Neural cell (in vitro differentiated cells): ENCODE results near the gene CDCA3.

Experiments used
- EP300 ChIP-seq: fragments of 450-650 bp; conservative IDR thresholded peaks from 2 replicates; pipeline ENCODE4 v1.6.1; 2014; ENCODE audit warnings: antibody characterized with exemption, mild to moderate bottlenecking, moderate library complexity; ENCODE audit not compliant: poor library complexity, severe bottlenecking
- POLR2AphosphoS5 ChIP-seq: IDR thresholded peaks from 2 replicates; pipeline ENCODE4 v1.6.1; 2012
- TF ChIP-seq, protein P1 (sequence below): fragments of 450-650 bp; IDR thresholded peaks from 2 replicates; pipeline ENCODE4 v1.5.1; 2014; ENCODE audit warnings: antibody characterized with exemption, mild to moderate bottlenecking, moderate library complexity; ENCODE audit not compliant: poor library complexity, severe bottlenecking
- TF ChIP-seq, protein P2 (sequence below): IDR thresholded peaks from 2 replicates; pipeline ENCODE4 v1.6.1; 2012; ENCODE audit warnings: borderline replicate concordance

DNA sequence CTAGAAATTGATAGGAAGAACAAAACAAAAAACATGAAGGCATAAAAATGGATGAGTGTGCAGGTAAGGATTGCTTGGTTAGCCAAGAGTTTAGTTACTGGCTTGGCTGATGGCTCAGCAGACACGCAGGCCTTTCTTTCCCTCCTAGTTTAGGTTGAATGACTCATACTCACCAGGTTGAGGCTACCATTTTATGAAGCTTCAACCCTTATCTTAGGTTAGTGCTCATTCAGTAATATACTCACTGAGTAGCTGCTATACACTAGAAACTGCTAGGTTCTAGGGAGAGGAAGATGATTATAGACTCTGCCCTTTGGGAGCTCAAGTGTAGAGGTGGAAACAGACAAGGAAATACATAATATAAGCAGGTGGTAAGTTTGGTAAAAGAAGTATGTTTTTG, 16.8 kb downstream of the CDCA3 start:
- TF ChIP-seq, protein P1, sequence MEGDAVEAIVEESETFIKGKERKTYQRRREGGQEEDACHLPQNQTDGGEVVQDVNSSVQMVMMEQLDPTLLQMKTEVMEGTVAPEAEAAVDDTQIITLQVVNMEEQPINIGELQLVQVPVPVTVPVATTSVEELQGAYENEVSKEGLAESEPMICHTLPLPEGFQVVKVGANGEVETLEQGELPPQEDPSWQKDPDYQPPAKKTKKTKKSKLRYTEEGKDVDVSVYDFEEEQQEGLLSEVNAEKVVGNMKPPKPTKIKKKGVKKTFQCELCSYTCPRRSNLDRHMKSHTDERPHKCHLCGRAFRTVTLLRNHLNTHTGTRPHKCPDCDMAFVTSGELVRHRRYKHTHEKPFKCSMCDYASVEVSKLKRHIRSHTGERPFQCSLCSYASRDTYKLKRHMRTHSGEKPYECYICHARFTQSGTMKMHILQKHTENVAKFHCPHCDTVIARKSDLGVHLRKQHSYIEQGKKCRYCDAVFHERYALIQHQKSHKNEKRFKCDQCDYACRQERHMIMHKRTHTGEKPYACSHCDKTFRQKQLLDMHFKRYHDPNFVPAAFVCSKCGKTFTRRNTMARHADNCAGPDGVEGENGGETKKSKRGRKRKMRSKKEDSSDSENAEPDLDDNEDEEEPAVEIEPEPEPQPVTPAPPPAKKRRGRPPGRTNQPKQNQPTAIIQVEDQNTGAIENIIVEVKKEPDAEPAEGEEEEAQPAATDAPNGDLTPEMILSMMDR = no peak
- TF ChIP-seq, protein P2, sequence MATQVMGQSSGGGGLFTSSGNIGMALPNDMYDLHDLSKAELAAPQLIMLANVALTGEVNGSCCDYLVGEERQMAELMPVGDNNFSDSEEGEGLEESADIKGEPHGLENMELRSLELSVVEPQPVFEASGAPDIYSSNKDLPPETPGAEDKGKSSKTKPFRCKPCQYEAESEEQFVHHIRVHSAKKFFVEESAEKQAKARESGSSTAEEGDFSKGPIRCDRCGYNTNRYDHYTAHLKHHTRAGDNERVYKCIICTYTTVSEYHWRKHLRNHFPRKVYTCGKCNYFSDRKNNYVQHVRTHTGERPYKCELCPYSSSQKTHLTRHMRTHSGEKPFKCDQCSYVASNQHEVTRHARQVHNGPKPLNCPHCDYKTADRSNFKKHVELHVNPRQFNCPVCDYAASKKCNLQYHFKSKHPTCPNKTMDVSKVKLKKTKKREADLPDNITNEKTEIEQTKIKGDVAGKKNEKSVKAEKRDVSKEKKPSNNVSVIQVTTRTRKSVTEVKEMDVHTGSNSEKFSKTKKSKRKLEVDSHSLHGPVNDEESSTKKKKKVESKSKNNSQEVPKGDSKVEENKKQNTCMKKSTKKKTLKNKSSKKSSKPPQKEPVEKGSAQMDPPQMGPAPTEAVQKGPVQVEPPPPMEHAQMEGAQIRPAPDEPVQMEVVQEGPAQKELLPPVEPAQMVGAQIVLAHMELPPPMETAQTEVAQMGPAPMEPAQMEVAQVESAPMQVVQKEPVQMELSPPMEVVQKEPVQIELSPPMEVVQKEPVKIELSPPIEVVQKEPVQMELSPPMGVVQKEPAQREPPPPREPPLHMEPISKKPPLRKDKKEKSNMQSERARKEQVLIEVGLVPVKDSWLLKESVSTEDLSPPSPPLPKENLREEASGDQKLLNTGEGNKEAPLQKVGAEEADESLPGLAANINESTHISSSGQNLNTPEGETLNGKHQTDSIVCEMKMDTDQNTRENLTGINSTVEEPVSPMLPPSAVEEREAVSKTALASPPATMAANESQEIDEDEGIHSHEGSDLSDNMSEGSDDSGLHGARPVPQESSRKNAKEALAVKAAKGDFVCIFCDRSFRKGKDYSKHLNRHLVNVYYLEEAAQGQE = no peak
- TF ChIP-seq POLR2AphosphoS5 (no peak), EP300 (no peak)
